ENCODE results near the gene SPACA6.

The SPACA6 gene

DNA sequence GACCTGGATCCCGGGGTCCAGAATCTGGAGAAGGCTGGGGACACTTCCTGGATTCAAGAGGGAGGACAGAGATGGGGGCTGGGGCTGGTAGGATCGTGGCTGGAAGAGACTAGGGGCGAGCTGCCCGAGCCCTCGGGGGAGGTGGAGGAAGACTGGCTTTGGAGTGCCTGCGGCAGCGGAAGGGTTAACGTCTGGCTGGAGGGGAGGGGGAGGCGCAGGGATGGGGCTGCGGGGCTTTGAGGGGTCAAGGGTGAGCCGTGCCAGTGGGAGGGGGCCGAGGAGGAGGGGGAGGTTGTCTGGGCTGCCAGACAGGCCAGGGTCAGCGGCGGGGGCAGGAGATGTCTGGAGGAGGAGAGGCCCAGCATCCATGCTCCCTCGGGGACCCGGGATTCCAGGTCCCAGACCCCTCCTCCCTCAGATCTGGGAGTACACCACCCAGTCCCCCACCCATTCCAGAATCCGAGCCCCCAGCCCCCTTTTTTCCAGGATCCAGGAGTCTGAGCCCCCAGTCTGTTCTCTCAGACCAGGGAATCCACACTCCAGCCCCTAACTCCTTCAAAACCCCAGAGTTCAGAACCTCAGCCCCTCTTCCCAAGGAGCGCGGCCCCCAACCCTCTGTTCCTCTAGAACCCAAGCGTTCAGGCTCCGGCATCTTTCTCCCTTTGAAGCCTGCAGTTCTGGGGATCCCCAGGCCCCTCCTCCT is 3.2 kb upstream of the SPACA6 start:
- DNase-seq, result peak in 1 of 2 experiments; percentile 39

DNA sequence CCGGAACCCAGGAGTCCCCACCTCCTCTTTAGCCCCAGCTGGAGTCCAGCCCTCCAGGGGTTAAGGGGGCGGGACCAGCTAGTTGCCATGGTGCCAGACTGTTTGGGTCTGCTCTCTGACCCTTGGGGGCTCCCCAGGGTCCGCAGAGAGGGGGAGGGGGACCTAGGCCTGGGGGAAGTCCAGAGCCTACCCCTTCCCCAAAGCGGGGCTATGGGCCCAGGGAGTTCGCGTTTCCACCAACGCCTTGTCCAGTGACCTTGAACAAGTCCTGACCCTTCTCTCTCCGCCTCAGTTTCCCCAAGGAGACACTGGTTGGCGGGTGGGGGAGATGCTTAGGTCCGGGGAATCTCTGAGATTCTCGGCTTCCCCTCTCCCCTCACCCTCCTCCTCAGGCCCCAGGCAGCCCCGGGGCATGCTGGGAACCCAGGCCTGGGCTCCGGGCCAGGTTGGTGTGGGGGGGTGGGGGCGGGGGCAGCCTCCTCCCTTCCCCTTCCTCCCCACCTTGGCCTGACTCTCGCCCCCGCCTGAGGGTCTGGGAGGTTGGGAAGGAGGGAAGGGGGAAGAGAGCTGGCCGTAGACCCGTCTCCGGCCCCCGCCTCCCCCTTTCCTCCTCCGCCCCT is 2.6 kb upstream of the SPACA6 start:
- DNase-seq, result peak; percentile 76 to 80

DNA sequence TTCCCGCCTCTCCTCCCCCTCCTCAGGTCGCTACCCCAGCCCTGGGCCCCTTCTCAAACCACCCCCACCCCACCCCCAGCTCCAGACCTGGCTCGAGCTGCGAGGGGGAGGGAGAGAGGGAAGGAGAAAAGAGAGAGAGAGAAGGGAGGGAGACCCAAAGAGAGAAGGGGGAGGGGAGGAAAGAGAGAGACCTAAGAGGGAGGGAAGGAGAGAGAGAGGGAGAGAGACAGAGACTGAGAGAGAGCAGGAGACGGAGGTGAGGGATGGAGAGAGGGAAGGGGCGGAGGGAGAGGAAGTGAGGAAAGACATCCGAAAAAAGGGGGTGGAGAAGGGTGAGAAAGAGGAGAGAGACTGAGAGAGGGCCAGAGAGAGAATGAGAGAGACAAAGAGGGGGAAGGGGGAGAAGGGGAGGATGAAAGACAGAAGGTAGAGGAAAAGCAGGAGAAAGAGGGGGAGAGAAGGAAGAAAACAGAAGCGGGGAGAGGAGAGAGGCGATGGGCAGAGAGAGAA is 2.0 kb upstream of the SPACA6 start:
- peak in 1 of 2 experiments; percentile 12 for DNase-seq

GRCh38 chr19:51691584-51692428 is 1.3 kb upstream of the SPACA6 start:
- DNase-seq, result peak in 1 of 2 experiments; percentile 12

- peak in 1 of 2 experiments; percentile 7 for DNase-seq
Measured at GRCh38 chr19:51692468-51692867, 662 bp upstream of the SPACA6 start.

- DNase-seq, result peak in 1 of 2 experiments; percentile 4
Measured at GRCh38 chr19:51693819-51694218, 689 bp downstream of the SPACA6 start.

DNA sequence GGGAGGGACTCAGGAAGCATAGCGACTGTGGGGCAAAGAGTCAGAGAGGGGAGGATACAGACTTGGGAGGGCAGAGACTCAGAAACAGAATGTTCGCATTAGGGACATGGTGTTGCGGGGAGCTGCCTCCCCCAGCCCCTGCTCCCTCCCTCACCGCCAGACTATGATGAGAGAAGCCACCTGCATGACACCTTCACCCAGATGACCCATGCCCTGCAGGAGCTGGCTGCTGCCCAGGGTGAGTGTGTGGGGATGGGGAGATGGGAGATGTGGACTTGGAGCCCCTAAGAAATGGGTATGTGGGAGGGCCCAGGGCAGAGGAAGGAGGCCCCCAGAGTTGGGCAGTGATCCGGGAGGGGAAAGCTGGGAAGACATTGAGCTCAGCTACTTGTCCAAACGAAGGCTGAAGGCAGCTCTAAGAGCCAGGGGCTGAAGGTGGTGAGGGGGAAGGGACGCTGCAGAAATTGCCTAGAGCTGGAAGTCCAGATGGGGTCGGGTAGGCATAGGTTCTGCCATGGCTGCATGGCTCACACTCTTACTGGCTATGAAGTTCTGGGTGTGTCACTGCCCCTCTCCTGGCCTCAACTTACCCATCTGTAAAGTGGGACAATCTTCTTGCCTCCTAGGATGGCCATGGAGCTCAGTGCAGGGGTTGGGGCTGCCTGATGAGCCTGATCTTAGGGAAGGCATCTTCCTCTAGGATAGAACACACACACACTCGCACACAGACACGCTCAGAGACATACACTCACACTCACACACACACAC is 1.4 kb downstream of the SPACA6 start:
- DNase-seq, result no peak

- peak in 1 of 2 experiments; percentile 4 for DNase-seq
Measured at GRCh38 chr19:51695088-51695487, 2.0 kb downstream of the SPACA6 start.

DNA sequence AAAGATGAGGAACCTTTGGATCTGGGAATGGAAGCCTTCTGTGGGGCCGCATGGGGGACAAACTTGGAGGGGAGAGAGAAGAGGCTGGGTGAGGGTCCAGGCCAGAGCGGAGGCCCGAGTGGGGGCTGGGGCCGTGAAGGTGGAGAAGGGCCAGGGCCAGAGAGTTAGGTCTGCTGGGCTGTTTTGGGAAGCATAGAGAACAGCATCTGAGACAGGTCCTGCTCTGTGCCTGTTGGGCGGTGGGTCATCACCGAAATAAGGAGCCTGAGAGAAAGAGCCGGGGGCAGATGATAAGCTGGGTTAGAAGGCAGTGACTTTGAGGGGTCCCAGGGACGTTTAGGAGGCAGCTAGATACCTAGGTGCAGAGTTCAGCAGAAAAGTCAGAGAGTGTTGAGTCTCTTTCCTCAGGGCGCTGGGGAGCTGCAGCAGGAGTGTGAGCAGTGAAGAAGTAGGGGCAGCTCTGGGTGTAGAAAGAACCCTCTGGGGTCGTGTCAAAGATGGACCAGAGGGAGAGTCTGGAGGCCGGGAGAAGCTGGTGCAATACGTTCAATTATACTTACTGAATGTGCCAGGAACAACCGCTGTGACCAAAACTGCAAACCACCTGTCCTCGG is 2.7 kb downstream of the SPACA6 start:
- DNase-seq, result no peak

DNA sequence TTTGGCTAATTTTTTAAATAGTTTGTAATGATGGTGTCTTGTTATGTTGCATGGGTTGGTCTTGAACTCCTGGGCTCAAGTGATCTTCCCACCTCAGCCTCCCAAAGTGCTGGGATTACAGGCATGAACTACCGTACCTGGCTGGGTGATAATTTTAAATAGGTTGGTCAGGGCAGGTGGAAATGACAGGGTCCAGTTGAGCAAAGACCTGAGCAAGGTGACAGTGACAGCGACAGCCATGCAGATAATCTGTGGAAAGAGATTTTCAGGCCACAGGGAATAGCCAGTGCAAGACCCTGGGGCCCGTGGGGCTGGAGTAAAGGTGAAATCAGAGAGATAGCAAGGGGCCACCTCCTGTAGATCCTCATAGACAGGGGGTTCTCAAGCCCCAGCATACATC is 3.5 kb downstream of the SPACA6 start:
- no peak for DNase-seq

GRCh38 chr19:51697169-51697776 is 4.1 kb downstream of the SPACA6 start:
- DNase-seq, result no peak

DNA sequence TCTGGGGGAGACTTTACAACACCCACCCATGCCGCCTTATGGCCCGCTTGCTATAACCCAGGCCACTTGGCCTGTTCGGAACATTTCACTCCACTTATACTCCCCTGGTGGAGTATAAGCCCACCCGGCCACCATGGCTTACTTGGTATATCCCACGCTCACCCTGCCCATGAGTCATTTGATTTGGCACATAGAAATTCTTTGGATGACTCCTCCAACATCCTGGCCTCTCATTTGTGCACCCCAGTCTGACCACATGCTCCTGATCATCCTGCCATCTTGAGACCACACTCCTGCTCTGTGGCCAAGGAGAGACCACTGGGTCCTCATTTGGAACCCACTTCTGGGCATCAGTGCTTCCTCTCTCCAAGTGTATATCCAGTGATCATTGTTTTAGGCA is 5.2 kb downstream of the SPACA6 start:
- peak in 1 of 2 experiments; percentile 11 for DNase-seq

DNA sequence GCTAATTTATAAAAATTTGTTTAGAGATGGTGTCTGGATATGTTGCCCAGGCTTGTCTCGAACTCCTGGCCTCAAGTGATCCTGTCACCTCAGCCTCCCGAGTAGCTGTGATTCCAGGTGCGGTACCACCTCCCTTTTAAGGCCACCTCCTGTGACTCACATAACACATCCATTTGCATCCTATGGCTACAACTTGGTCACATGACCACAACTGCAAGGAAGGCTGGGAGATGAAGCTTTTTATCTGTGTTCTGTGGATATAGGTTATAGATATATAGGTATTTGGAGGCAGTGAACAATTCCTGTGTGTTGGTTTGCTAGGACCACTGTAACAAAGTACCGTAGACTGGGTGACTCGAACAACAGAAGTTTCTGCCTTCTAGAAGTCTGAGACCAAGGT is 6.0 kb downstream of the SPACA6 start:
- no peak for DNase-seq

DNA sequence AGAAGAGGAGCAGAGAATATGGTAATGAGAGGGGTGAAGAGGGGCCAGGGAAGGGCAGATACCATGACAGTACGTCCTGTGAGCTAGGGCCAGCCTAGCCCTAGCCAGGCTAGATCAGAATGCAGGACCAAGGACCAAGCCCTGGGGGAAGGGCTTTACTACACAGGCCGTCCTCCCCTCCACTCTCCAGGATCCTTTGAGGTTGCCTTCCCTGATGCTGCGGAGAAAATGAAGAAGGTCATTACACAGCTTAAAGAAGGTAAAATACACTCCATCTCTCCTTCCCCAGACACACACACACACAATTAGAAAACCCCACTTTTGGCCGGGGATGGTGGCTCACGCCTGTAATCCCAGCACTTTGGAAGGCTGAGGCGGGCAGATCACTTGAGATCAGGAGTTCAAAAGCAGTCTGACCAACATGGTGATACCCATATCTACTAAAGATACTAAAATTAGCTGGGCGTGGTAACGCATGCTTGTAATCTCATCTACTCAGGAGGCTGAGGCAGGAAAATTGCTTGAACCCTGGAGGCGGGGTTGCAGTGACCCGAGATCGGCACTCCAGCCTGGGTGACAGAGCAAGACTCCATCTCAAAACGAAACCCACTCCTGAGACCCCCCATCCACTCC is 8.5 kb downstream of the SPACA6 start:
- no peak for DNase-seq

- DNase-seq, result peak; percentile 69 to 71
Measured at GRCh38 chr19:51702103-51702824, 9.1 kb downstream of the SPACA6 start.

- peak; percentile 36 to 40 for DNase-seq
Measured at GRCh38 chr19:51702825-51703574, 9.9 kb downstream of the SPACA6 start.

- peak; percentile 98 for DNase-seq
Measured at GRCh38 chr19:51703575-51704515, 10.7 kb downstream of the SPACA6 start.

DNA sequence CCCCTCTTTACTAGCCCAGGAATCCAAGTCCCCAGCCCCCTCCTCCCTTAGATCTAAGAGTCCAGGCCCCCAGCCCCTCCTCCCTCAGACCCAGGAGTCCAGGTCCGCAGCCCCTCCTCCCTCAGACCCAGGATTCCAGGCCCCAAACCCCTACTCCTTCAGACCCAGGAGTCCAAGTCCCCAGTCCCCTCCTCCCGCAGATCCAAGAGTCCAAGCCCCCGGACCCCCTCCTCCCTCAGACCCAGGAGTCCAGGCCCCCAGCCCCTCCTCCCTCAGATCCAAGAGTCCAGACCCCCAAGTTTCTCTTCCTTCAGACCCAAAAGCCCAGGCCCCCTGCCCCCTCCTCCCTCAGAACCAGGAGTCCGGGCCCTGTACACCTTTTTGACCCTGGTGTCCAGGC is 11.5 kb downstream of the SPACA6 start:
- DNase-seq, result no peak

DNA sequence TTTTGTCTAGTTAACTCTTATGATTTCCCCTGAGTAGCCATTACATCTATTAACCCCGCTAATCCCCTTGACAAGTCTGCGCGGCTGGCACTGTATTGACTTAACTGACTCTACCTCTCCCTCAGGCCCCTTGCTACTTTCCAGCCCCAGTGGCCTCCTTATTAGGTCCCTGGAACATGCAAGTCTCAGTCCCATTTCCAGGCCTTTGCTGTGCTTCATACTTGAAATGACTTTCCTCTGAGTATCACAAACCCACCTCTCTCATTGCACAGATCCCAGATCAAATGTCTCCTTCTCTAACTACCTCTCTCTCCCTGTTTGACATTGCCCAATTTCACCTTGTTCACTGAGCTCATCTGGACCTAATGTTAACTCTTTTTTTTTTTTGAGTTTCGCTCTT is 13.2 kb downstream of the SPACA6 start:
- no peak for DNase-seq

Data from activated T-cell treated with anti-CD3 and anti-CD28 coated beads, Interleukin-2, amount 50 U/mL, for 48 hours (primary cell).